Psoas muscle (tissue), 8 donors: ENCODE results near the gene PDE4D. TPM values are rescaled to one million over a fixed set of nuclear protein-coding genes. Genes with fewer than 3 reads are reported as not detected.
"Not testable (repeated sequence)": the region's sequence is repeated elsewhere in the genome, so short reads cannot be mapped to it uniquely, and the experiment has no call there.

Experiments
- ATAC-seq, 4 donors: fragments of 200-7000 bp; cut with Tn5 transposase; one replicate each; pipeline ENCODE4 v1.9.1; 2020; ENCODE audit warnings: moderate library complexity in 3 of 4, mild to moderate bottlenecking in 2 of 4
- DNase-seq, 2 donors: peaks; one replicate each; pipeline ENCODE4 v3.0.0-alpha.2; 2020
- H3K27ac ChIP-seq: fragments of 200-600 bp; one replicate; pipeline ENCODE4 v1.8.0; 2022
- H3K27me3 ChIP-seq, 3 donors: fragments of 200-600 bp in 1 of 3; one replicate each; pipeline versions ENCODE4 v1.6.1 to v1.8.0; 2013 to 2022; ENCODE audit warnings: low read length in 2 of 3, mild to moderate bottlenecking in 2 of 3, moderate library complexity in 1 of 3; ENCODE audit not compliant: insufficient read depth in 3 of 3
- H3K36me3 ChIP-seq, 2 donors: fragments of 200-600 bp in 1 of 2; one replicate each; pipeline versions ENCODE4 v1.6.1 to v1.8.0; 2013 to 2022; ENCODE audit warnings: low read depth in 1 of 2, mild to moderate bottlenecking in 1 of 2, moderate library complexity in 1 of 2; ENCODE audit not compliant: insufficient read depth in 1 of 2
- H3K4me1 ChIP-seq: fragments of 200-600 bp; one replicate; pipeline ENCODE4 v1.8.0; 2022
- H3K4me3 ChIP-seq: fragments of 200-600 bp; one replicate; pipeline ENCODE4 v1.8.0; 2022; ENCODE audit warnings: mild to moderate bottlenecking
- H3K9me3 ChIP-seq: fragments of 200-600 bp; one replicate; pipeline ENCODE4 v1.8.0; 2022
- WGBS, 3 donors: extraction: QIAGEN DNeasy Blood & Tissue Kit; methylation state at CpG; one replicate each; pipeline versions ENCODE4 v1.1.6 to v1.1.7; 2013; 5-methylcytosine and 5-hydroxymethylcytosine counted together
- intact Hi-C, 2 donors: fragments of 100-400 bp; cut with DNase I; formaldehyde crosslinking; loops; one replicate each; pipeline versions ENCODE4 v1.11.0 to v1.14.2; 2022
- polyA plus RNA-seq, 3 donors: library from polyadenylated mRNA; stranded (reverse); fragments of 200-250 nt; gene quantifications; one replicate each; pipeline ENCODE4 v1.2.3, GENCODE V29; 2013
- total RNA-seq, 4 donors: library from RNA; stranded (reverse); fragmentation: NEBNext Ultra II Directional in 2 of 4; extraction: Animal tissue kit (Norgen Biotek cat#: 25700) in 2 of 4; gene quantifications; one replicate each; pipeline versions ENCODE4 v1.2.1 to v1.2.4, GENCODE V29; 2021 to 2023
- TF ChIP-seq, protein P1 (sequence below): fragments of 200-600 bp; IDR thresholded peaks from one replicate; pipeline ENCODE4 v1.8.0; 2022; ENCODE audit warnings: antibody characterized with exemption
- donor health status: healthy with polysubstance abuse.
- donor health status: DM: no; HTN: no; CAD: no; lungs with moderate emphysema.
- donor health status: Bipolar disorder and iron deficiency.
- donor health status: healthy.
- donor health status: DM: yes; HTN: yes; CAD: no.
- donor health status: DM: no; HTN: no; CAD: no.
- donor health status: DM: no; HTN: no; CAD: no.
- donor health status: DM: yes; HTN: yes; CAD: no.

PDE4D gene
- total and polyA plus RNA-seq, 7 donors = 42.6 to 283 (median 88.7) TPM

DNA sequence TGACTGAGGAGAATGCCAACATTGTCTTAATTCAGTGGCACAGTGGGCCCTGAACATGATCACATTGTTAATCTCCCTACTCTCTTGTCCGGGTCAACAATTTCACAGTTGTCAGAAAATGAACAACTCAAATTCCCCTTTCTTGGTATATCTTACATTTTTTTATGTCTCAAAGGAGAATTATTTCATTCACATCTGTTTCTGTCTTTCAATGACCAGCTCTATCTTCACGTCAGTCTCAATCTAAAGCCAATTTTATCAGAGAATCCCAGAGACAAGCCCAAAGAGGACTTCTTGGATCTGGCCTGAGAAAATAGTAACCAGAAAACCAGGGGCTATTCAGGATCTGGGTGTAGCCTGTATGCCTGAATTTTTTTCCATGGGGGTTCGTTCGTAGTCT is 477.5 kb downstream of the PDE4D start:
- Histone ChIP-seq H3K4me1 (peaks cover 23% of the 10 kb centered on the region), H3K27ac (no peak overlapping the region), H3K9me3 (no peaks in the 10 kb centered on the region), H3K27me3 (no peaks in the 10 kb centered on the region), H3K36me3 (no peaks in the 10 kb centered on the region), H3K4me3 (no peak overlapping the region)
- intact Hi-C loops = no loop called here
- ATAC-seq = peak in 1 of 4 donors; percentile 45
- TF ChIP-seq, protein P1, sequence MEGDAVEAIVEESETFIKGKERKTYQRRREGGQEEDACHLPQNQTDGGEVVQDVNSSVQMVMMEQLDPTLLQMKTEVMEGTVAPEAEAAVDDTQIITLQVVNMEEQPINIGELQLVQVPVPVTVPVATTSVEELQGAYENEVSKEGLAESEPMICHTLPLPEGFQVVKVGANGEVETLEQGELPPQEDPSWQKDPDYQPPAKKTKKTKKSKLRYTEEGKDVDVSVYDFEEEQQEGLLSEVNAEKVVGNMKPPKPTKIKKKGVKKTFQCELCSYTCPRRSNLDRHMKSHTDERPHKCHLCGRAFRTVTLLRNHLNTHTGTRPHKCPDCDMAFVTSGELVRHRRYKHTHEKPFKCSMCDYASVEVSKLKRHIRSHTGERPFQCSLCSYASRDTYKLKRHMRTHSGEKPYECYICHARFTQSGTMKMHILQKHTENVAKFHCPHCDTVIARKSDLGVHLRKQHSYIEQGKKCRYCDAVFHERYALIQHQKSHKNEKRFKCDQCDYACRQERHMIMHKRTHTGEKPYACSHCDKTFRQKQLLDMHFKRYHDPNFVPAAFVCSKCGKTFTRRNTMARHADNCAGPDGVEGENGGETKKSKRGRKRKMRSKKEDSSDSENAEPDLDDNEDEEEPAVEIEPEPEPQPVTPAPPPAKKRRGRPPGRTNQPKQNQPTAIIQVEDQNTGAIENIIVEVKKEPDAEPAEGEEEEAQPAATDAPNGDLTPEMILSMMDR = no peak
- no peak for DNase-seq
- 42 to 58% (median 44%) methylated on average over 4 of the region's 4 CpGs for WGBS, 3 donors

DNA sequence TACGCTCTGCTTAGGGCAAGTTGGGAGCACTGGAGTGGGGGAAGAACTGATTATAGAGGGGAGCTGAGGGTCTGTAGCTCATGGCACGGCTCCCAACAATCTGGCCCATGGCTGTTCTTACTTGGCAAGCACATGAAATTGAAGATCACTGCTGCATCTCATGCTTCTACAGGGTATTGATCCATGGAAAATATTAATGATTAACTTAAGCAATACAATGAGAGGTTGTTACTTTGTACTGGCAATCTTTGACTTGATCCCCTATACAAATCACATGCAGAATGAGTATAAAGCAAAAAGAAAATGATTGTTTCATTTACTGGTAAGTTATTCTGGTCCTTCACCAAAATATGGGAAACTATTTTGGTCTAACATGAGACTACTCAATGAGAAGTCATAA is 481.1 kb downstream of the PDE4D start:
- intact Hi-C loops = no loop called here

DNA sequence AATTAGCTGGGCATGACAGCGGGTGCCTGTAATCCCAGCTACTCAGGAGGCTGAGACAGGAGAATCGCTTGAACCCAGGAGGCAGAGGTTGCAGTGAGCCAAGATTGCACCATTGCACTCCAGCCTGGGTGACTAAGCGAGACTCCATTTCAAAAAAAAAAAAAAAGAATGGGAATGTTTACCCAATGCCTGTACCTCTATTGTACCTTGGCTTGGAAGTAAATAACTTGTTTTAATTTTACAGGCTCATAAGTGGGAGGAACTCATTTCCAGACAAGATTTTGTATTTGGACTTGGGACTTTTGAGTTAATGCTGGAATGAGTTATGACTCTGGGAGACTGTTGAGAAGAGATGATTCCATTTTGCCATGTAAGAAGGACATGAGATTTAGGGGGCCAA is 484.5 kb downstream of the PDE4D start:
- DNase-seq, H3K9me3 ChIP-seq, H3K4me1 ChIP-seq, H3K27me3 ChIP-seq, intact Hi-C loops, H3K27ac ChIP-seq, H3K4me3 ChIP-seq, H3K36me3 ChIP-seq: not testable (repeated sequence)
- peak in 2 of 4 donors; percentile 24 to 45 for ATAC-seq
- WGBS, 3 donors = 95 to 100% (median 99%) methylated on average over 3 of the region's 3 CpGs

More for the DNA sequence above, 481.1 kb downstream of the PDE4D start:
- TF ChIP-seq, protein P1 = no peak
- H3K27me3 ChIP-seq = no peaks in the 10 kb centered on the region
- H3K36me3 ChIP-seq = no peaks in the 10 kb centered on the region
- no peak for DNase-seq
- peaks cover 8% of the 10 kb centered on the region for H3K4me1 ChIP-seq
- H3K27ac ChIP-seq = no peak overlapping the region
- WGBS, 3 donors = 43 to 92% (median 79%) methylated on average over 2 of the region's 2 CpGs
- no peaks in the 10 kb centered on the region for H3K9me3 ChIP-seq
- H3K4me3 ChIP-seq = no peak overlapping the region
- ATAC-seq = no peak

DNA sequence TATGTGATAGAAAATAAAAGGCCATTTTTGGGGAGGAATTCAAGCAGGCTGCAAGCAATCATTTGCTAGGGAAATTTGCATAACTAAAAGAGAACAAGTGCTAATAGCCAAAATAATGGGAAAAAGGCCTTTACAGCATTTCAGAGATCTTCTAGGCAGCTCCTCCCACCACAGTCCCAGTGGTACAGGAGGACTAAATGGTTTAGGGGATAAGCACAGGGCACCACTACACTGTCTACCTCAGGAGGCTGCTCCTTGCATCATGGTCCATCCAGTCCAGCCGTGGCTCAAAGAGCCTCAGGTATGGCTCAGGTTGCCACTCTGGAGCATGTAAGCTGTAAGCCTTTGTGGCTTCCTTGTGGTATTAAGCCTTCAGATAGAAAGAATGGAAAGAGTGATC is 485.6 kb downstream of the PDE4D start:
- Histone ChIP-seq H3K27me3 (no peaks in the 10 kb centered on the region), H3K4me3 (no peak overlapping the region), H3K36me3 (no peaks in the 10 kb centered on the region), H3K4me1 (no peaks in the 10 kb centered on the region), H3K27ac (no peak overlapping the region), H3K9me3 (no peaks in the 10 kb centered on the region)
- TF ChIP-seq, protein P1 = no peak
- ATAC-seq (peak in 1 of 4 donors; percentile 26), DNase-seq (no peak)
- intact Hi-C loops = no loop called here
- WGBS, 3 donors = 92 to 100% (median 93%) methylated on average over 1 of the region's 1 CpG

DNA sequence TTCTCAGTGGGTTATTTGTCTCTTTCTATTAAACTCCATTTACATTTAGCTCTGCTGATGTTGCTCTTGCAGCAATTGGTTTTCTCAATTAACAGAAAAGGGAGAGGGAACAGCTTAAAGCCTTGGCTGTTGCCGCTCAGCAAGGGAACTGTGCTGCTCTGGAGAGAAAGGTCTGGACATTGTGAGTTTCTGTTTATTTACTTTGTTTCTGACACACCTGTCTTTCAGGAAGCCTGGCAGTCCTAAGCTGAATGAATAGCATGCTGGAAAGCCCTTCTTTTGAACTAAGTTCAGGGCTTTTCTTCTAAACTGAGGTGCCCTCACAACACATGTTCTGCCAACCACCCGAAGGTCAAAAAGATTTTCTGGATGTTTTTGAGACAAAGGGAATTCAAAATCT is 491.9 kb downstream of the PDE4D start:
- Histone ChIP-seq H3K4me3 (no peak overlapping the region), H3K9me3 (no peaks in the 10 kb centered on the region), H3K36me3 (no peaks in the 10 kb centered on the region), H3K27ac (no peak overlapping the region), H3K4me1 (no peaks in the 10 kb centered on the region), H3K27me3 (no peaks in the 10 kb centered on the region)
- ATAC-seq = peak in 3 of 4 donors; percentile 16 to 38 (median 27)
- intact Hi-C loops = no loop called here
- TF ChIP-seq, protein P1 = no peak
- no peak for DNase-seq
- 26 to 33% (median 28%) methylated on average over 2 of the region's 2 CpGs for WGBS, 3 donors

DNA sequence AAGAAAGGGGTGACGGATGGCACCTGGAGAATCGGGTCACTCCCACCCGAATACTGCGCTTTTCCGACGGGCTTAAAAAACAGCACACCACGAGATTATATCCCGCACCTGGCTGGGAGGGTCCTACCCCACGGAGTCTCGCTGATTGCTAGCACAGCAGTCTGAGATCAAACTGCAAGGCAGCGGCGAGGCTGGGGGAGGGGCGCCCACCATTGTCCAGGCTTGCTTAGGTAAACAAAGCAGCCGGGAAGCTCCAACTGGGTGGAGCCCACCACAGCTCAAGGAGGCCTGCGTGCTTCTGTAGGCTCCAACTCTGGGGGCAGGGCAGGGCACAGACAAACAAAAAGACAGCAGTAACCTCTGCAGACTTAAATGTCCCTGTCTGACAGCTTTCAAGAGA is 498.6 kb downstream of the PDE4D start:
- H3K27me3 ChIP-seq, H3K27ac ChIP-seq, DNase-seq, intact Hi-C loops, ATAC-seq, H3K9me3 ChIP-seq, H3K4me1 ChIP-seq, H3K36me3 ChIP-seq, H3K4me3 ChIP-seq: not testable (repeated sequence)
- WGBS, 3 donors = 80 to 100% (median 82%) methylated on average over 3 to 11 of the region's 15 CpGs
